HepG2 (cell line): ENCODE data around the gene MBTPS1. TPM values are rescaled to one million over a fixed set of nuclear protein-coding genes. Genes with fewer than 3 reads are reported as not detected.

Experiments used
- ATAC-seq: fragments of 200-7000 bp; cut with Tn5 transposase; 3 replicates; pipeline ENCODE4 v1.9.1; 2020; ENCODE audit warnings: mild to moderate bottlenecking, moderate library complexity
- BruUV-seq: library from RNA; stranded (reverse); fragments of 400-500 nt; replicated peaks from 2 replicates; lab custom pipeline; 2021; lab: Mats Ljungman, UMichigan
- CTCF ChIA-PET: fragments of 300-600 bp; formaldehyde crosslinking; extraction: SDS; loops from one replicate; lab custom pipeline; 2021; ENCODE audit warnings: low total read pairs, inconsistent platforms, low intra/inter-chr PET ratio; lab: Yijun Ruan, JAX
- POLR2A ChIA-PET: fragments of 350-600 bp; sonication (Branson Sonifier 250); formaldehyde crosslinking; loops from one replicate; lab custom pipeline; 2020; ENCODE audit warnings: antibody characterized with exemption, inconsistent platforms; lab: Yijun Ruan, JAX
- DNase-seq: peaks from one replicate; pipeline ENCODE4 v3.0.0-alpha.2; 2015; ENCODE audit warnings: low spot score
- FAIRE-seq: peaks from 3 replicates; lab custom pipeline; 2011; peaks lifted over from hg19 to GRCh38; lab: Jason Lieb, UNC
- H2AFZ ChIP-seq: one replicate; pipeline ENCODE4 v1.6.1; 2011; ENCODE audit warnings: low read length, inconsistent platforms
- H3K27ac ChIP-seq: fragments of 300-600 bp; 3 replicates; pipeline ENCODE4 v1.8.0; 2011; ENCODE audit warnings: mixed run types, mild to moderate bottlenecking, mixed read lengths, low read length, inconsistent platforms; ENCODE audit not compliant: insufficient read depth; ENCODE audit errors: extremely low read length
- H3K27me3 ChIP-seq, 2 experiments: fragments of 200-600 bp in 1 of 2; 2 replicates in 1 of 2; 3 replicates in 1 of 2; pipeline versions ENCODE4 v1.6.0 to v1.8.0; 2011; ENCODE audit warnings: low read length in 2 of 2, mild to moderate bottlenecking in 2 of 2, moderate library complexity in 2 of 2, inconsistent platforms in 1 of 2; ENCODE audit not compliant: insufficient read depth in 2 of 2, control insufficient read depth in 1 of 2
- H3K36me3 ChIP-seq, 2 experiments: fragments of 200-600 bp in 1 of 2; replicated peaks in 1 of 2; 2 replicates in 1 of 2; 3 replicates in 1 of 2; pipeline versions ENCODE4 v1.5.1 to v1.8.0; 2011; ENCODE audit warnings: low read length in 2 of 2, inconsistent platforms in 1 of 2; ENCODE audit not compliant: insufficient read depth in 2 of 2, control insufficient read depth in 1 of 2
- H3K4me1 ChIP-seq: 2 replicates; pipeline ENCODE4 v1.5.1; 2012; ENCODE audit warnings: low read length, inconsistent platforms; ENCODE audit not compliant: insufficient read depth
- H3K4me2 ChIP-seq: 2 replicates; pipeline ENCODE4 v1.6.0; 2011; ENCODE audit warnings: low read depth, low read length, inconsistent platforms
- H3K4me3 ChIP-seq, 3 experiments: fragments of 200-600 bp in 1 of 3; sonication (generic), shearing (Covaris generic) in 1 of 3; replicated peaks in 1 of 3; 2 replicates each; pipeline ENCODE4 v1.5.1; 2011 to 2016; ENCODE audit warnings: low read length in 3 of 3, inconsistent platforms in 2 of 3, low read depth in 2 of 3, mild to moderate bottlenecking in 2 of 3, control low read depth in 1 of 3, mixed read lengths in 1 of 3; ENCODE audit not compliant: insufficient read depth in 1 of 3
- H3K79me2 ChIP-seq: one replicate; pipeline ENCODE4 v1.6.1; 2011; ENCODE audit warnings: low read length, inconsistent platforms; ENCODE audit not compliant: insufficient read depth
- H3K9ac ChIP-seq: 2 replicates; pipeline ENCODE4 v1.6.0; 2011; ENCODE audit warnings: mild to moderate bottlenecking, low read depth, low read length, inconsistent platforms; ENCODE audit not compliant: insufficient read depth
- H3K9me3 ChIP-seq: 2 replicates; pipeline ENCODE4 v1.5.1; 2012; ENCODE audit warnings: mild to moderate bottlenecking, low read length
- H4K20me1 ChIP-seq: 2 replicates; pipeline ENCODE4 v1.6.0; 2011; ENCODE audit warnings: inconsistent platforms, mild to moderate bottlenecking, low read length, moderate library complexity; ENCODE audit not compliant: insufficient read depth
- CENPT ChIP-seq: sonication (generic); formaldehyde crosslinking; IDR thresholded peaks from 2 replicates; pipeline ENCODE4 v1.8.0; 2022; ENCODE audit warnings: low read depth, mild to moderate bottlenecking, moderate library complexity, missing genetic modification reagents
- GTF3A ChIP-seq: sonication (generic); formaldehyde crosslinking; conservative IDR thresholded peaks from 2 replicates; pipeline ENCODE4 v1.4.0; 2020; ENCODE audit warnings: mild to moderate bottlenecking, missing genetic modification reagents
- KDM2A ChIP-seq: sonication (generic); formaldehyde crosslinking; IDR thresholded peaks from 2 replicates; pipeline ENCODE4 v1.4.0; 2020; ENCODE audit warnings: low read depth, missing genetic modification reagents, borderline replicate concordance
- NR2F2 ChIP-seq: IDR thresholded peaks from 2 replicates; pipeline ENCODE4 v1.6.1; 2012; ENCODE audit warnings: low read depth, inconsistent platforms, borderline replicate concordance
- POLR2G ChIP-seq: fragments of 200-400 bp; formaldehyde crosslinking; IDR thresholded peaks from 2 replicates; pipeline ENCODE4 v1.6.1; 2018; ENCODE audit warnings: mild to moderate bottlenecking, low read depth, low read length, moderate library complexity
- PRDM4 ChIP-seq: sonication (generic); formaldehyde crosslinking; IDR thresholded peaks from 2 replicates; pipeline ENCODE4 v1.9.0; 2021; ENCODE audit warnings: missing genetic modification reagents, borderline replicate concordance
- PRMT3 ChIP-seq: sonication (generic); formaldehyde crosslinking; IDR thresholded peaks from 2 replicates; pipeline ENCODE4 v1.8.1; 2022; ENCODE audit warnings: low read depth, mild to moderate bottlenecking, moderate library complexity, missing genetic modification reagents, borderline replicate concordance
- SKI ChIP-seq: fragments of 450-650 bp; IDR thresholded peaks from one replicate; pipeline ENCODE4 v1.6.1; 2018; ENCODE audit warnings: mild to moderate bottlenecking; ENCODE audit not compliant: partially characterized antibody
- SMC3 ChIP-seq: IDR thresholded peaks from 2 replicates; pipeline ENCODE4 v1.6.1; 2011; ENCODE audit warnings: low read length, improper control_type of control experiment
- ZBTB25 ChIP-seq: IDR thresholded peaks from 2 replicates; pipeline ENCODE4 v1.6.1; 2018; ENCODE audit warnings: missing genetic modification reagents
- ZNF12 ChIP-seq: sonication (generic); formaldehyde crosslinking; IDR thresholded peaks from 2 replicates; pipeline ENCODE4 v1.5.0; 2020; ENCODE audit warnings: missing genetic modification reagents
- ZNF460 ChIP-seq: sonication (generic); formaldehyde crosslinking; IDR thresholded peaks from 2 replicates; pipeline ENCODE4 v1.5.1; 2020; ENCODE audit warnings: missing genetic modification reagents, mild to moderate bottlenecking, borderline replicate concordance
- ZNF605 ChIP-seq: sonication (generic); formaldehyde crosslinking; IDR thresholded peaks from 2 replicates; pipeline ENCODE4 v1.8.0; 2022; ENCODE audit warnings: mild to moderate bottlenecking, missing genetic modification reagents
- WGBS: methylation state at CpG from one replicate; pipeline ENCODE4 v1.1.6; 2017; ENCODE audit warnings: low lambda C conversion rate; 5-methylcytosine and 5-hydroxymethylcytosine counted together
- in situ Hi-C: cut with HindIII; loops from 2 replicates; pipeline ENCODE4 v1.10.0; 2017; ENCODE audit warnings: low pct_unique_long_range_greater_than_20kb; ENCODE audit not compliant: extremely low pct_ligation_motif_present
- intact Hi-C: fragments of 100-400 bp; cut with micrococcal nuclease; formaldehyde crosslinking; loops from one replicate; pipeline ENCODE4 v1.10.0; 2022; ENCODE audit not compliant: unreplicated experiment
- polyA plus RNA-seq, 8 experiments: library from polyadenylated mRNA; depleted of rRNA in 3 of 8; stranded (reverse) in 7 of 8; unstranded in 1 of 8; fragments of >200 nt; fragmentation: Illumina TruSeq in 4 of 8; extraction: Trizol in 4 of 8; gene quantifications; 2 replicates each; pipeline versions ENCODE4 v1.2.1 to v1.2.3, GENCODE V29; 2011 to 2016; ENCODE audit warnings: low read depth in 4 of 8, missing spikeins in 1 of 8, mixed read lengths in 1 of 8; ENCODE audit not compliant: insufficient read depth in 1 of 8
- total RNA-seq, 5 experiments: library from RNA; depleted of rRNA; stranded (reverse); fragments of >200 nt; fragmentation: Illumina TruSeq; extraction: Trizol; gene quantifications; 2 replicates each; pipeline ENCODE4 v1.2.3, GENCODE V29; 2016; ENCODE audit warnings: low read depth in 1 of 5

MBTPS1 gene
- total and polyA plus RNA-seq, 2 of the 13 experiments (the other 11 are each of a cell fraction or from before 2014, with no cell fraction given) = 56.7 to 91.3 TPM

- TF ChIP-seq PRMT3 (CRISPR knock-in tag) = no peak
- TF ChIP-seq, all 625 proteins: peak for 0
Measured at GRCh38 chr16:84095466-84095865, 21.3 kb downstream of the MBTPS1 start (continued).

- no peak for DNase-seq
- WGBS = 97% methylated on average over 4 of the region's 4 CpGs
- Histone ChIP-seq H3K27ac (no peak overlapping the region), H3K4me3 (no peak overlapping the region), H3K4me1 (peaks cover 19% of the 10 kb centered on the region), H3K9me3 (no peaks in the 10 kb centered on the region), H3K27me3 (no peaks in the 10 kb centered on the region), H3K79me2 (no peaks in the 10 kb centered on the region), H3K9ac (no peak overlapping the region), H3K4me2 (no peak overlapping the region), H4K20me1 (peaks cover 20% of the 10 kb centered on the region), H3K36me3 (peaks cover 31 to 84% of the 10 kb centered on the region in 2 experiments), H2AFZ (no peak overlapping the region)
- intact Hi-C loops (no loop called here), in situ Hi-C loops (no loop called here)
- ChIA-PET CTCF (no interaction called here), POLR2A (no interaction called here)
- no TSS peak for BruUV-seq
- TF ChIP-seq ZNF460 (CRISPR knock-in tag) = no peak
- no peak for TF ChIP-seq NR2F2
- TF ChIP-seq SKI = no peak
- no peak for ATAC-seq
- no peak for FAIRE-seq
Measured at GRCh38 chr16:84093879-84094270, 22.9 kb downstream of the MBTPS1 start.

GRCh38 chr16:84093120-84093878 is 23.4 kb downstream of the MBTPS1 start:
- Histone ChIP-seq H3K79me2 (no peaks in the 10 kb centered on the region), H2AFZ (no peak overlapping the region), H3K27me3 (no peaks in the 10 kb centered on the region), H4K20me1 (peaks cover 20% of the 10 kb centered on the region), H3K4me1 (peaks cover 19% of the 10 kb centered on the region), H3K36me3 (peaks cover 35 to 85% of the 10 kb centered on the region in 2 experiments), H3K4me3 (no peak overlapping the region), H3K4me2 (no peak overlapping the region), H3K9me3 (no peaks in the 10 kb centered on the region), H3K9ac (no peak overlapping the region), H3K27ac (no peak overlapping the region)
- no TSS peak for BruUV-seq
- ATAC-seq (no peak), DNase-seq (no peak), FAIRE-seq (no peak)
- WGBS = 98% methylated on average over 16 of the region's 16 CpGs
- ChIA-PET POLR2A (no interaction called here), CTCF (no interaction called here)
- in situ Hi-C loops (no loop called here), intact Hi-C loops (no loop called here)
- TF ChIP-seq POLR2G (no peak), ZNF605 (CRISPR knock-in tag) (no peak), ZBTB25 (no peak), PRDM4 (CRISPR knock-in tag) (no peak), GTF3A (CRISPR knock-in tag) (no peak), KDM2A (no peak), ZNF12 (CRISPR knock-in tag) (no peak), CENPT (CRISPR knock-in tag) (no peak), SMC3 (no peak)
